WTC11 (cell line): ENCODE data around the gene CXCL11. TPM values are rescaled to one million over a fixed set of nuclear protein-coding genes. Genes with fewer than 3 reads are reported as not detected.
"Not testable (repeated sequence)": the region's sequence is repeated elsewhere in the genome, so short reads cannot be mapped to it uniquely, and the experiment has no call there.

Experiments
- ATAC-seq: fragments of 200-7000 bp; cut with Tn5 transposase; 2 replicates; pipeline ENCODE4 v1.10.0; 2021; ENCODE audit warnings: mild to moderate bottlenecking, moderate library complexity
- CTCF ChIA-PET: fragments of 300-600 bp; sonication (Branson Sonifier 250); formaldehyde crosslinking; loops from one replicate; lab custom pipeline; 2021; ENCODE audit warnings: antibody characterized with exemption; lab: Charles Lee
- POLR2A ChIA-PET: fragments of 350-600 bp; sonication (Branson Sonifier 250); formaldehyde crosslinking; loops from one replicate; lab custom pipeline; 2021; ENCODE audit warnings: antibody characterized with exemption; lab: Charles Lee
- DNase-seq: peaks from one replicate; pipeline ENCODE4 v3.0.0; 2021; ENCODE audit warnings: low spot score
- H3K27ac Mint-ChIP-seq: 2 replicates; pipeline ENCODE4 v1.8.0; 2021; ENCODE audit warnings: mixed read lengths
- H3K27me3 Mint-ChIP-seq: 2 replicates; pipeline ENCODE4 v1.8.0; 2021; ENCODE audit warnings: low read depth, mild to moderate bottlenecking, moderate library complexity, mixed read lengths
- H3K36me3 Mint-ChIP-seq: 2 replicates; pipeline ENCODE4 v1.8.0; 2021; ENCODE audit warnings: mixed read lengths
- H3K4me1 Mint-ChIP-seq: 2 replicates; pipeline ENCODE4 v1.8.0; 2022; ENCODE audit warnings: mixed read lengths
- H3K4me3 Mint-ChIP-seq: 2 replicates; pipeline ENCODE4 v1.8.0; 2021; ENCODE audit warnings: mild to moderate bottlenecking, moderate library complexity, mixed read lengths
- H3K9me3 Mint-ChIP-seq: 2 replicates; pipeline ENCODE4 v1.8.0; 2021; ENCODE audit warnings: mixed read lengths
- CREM ChIP-seq: sonication (generic); formaldehyde crosslinking; IDR thresholded peaks from 2 replicates; pipeline ENCODE4 v1.8.1; 2022; ENCODE audit warnings: mild to moderate bottlenecking, missing genetic modification reagents, moderate library complexity
- EMX1 ChIP-seq: fragments of 250-450 bp; sonication (Bioruptor Pico); IDR thresholded peaks from 2 replicates; pipeline ENCODE4 v1.8.0; 2021; ENCODE audit warnings: mild to moderate bottlenecking
- ESRRA ChIP-seq: sonication (generic); formaldehyde crosslinking; IDR thresholded peaks from 2 replicates; pipeline ENCODE4 v1.8.1; 2022; ENCODE audit warnings: mild to moderate bottlenecking, missing genetic modification reagents, borderline replicate concordance
- FOXK1 ChIP-seq: sonication (generic); formaldehyde crosslinking; IDR thresholded peaks from 2 replicates; pipeline ENCODE4 v1.8.0; 2022; ENCODE audit warnings: mild to moderate bottlenecking, moderate library complexity, missing genetic modification reagents
- FOXP1 ChIP-seq: sonication (generic); formaldehyde crosslinking; IDR thresholded peaks from 2 replicates; pipeline ENCODE4 v1.8.0; 2022; ENCODE audit warnings: missing genetic modification reagents, mild to moderate bottlenecking, moderate library complexity, borderline replicate concordance
- FOXP4 ChIP-seq: sonication (generic); formaldehyde crosslinking; IDR thresholded peaks from 2 replicates; pipeline ENCODE4 v1.8.0; 2022; ENCODE audit warnings: mild to moderate bottlenecking, missing genetic modification reagents
- GRHL2 ChIP-seq: fragments of 250-450 bp; sonication (Bioruptor Pico); IDR thresholded peaks from 2 replicates; pipeline ENCODE4 v1.8.0; 2022; ENCODE audit warnings: mild to moderate bottlenecking, moderate library complexity; ENCODE audit not compliant: insufficient replicate concordance, severe bottlenecking
- KAT7 ChIP-seq: sonication (generic); formaldehyde crosslinking; IDR thresholded peaks from 2 replicates; pipeline ENCODE4 v1.8.1; 2023; ENCODE audit warnings: missing genetic modification reagents, mild to moderate bottlenecking, borderline replicate concordance
- MLX ChIP-seq: sonication (generic); formaldehyde crosslinking; IDR thresholded peaks from 2 replicates; pipeline ENCODE4 v1.8.1; 2023; ENCODE audit warnings: mild to moderate bottlenecking, missing genetic modification reagents, moderate library complexity
- NFATC4 ChIP-seq: fragments of 250-450 bp; sonication (Bioruptor Pico); IDR thresholded peaks from 2 replicates; pipeline ENCODE4 v1.9.0; 2021; ENCODE audit warnings: mild to moderate bottlenecking
- NFE2L1 ChIP-seq: sonication (generic); formaldehyde crosslinking; IDR thresholded peaks from 2 replicates; pipeline ENCODE4 v1.8.1; 2023; ENCODE audit warnings: missing genetic modification reagents
- RELA ChIP-seq: sonication (generic); formaldehyde crosslinking; IDR thresholded peaks from 2 replicates; pipeline ENCODE4 v1.8.1; 2022; ENCODE audit warnings: missing genetic modification reagents, mild to moderate bottlenecking, borderline replicate concordance
- TEAD4 ChIP-seq: sonication (generic); formaldehyde crosslinking; IDR thresholded peaks from 2 replicates; pipeline ENCODE4 v1.8.0; 2022; ENCODE audit warnings: mild to moderate bottlenecking, missing genetic modification reagents
- TP53 ChIP-seq: sonication (generic); formaldehyde crosslinking; IDR thresholded peaks from 2 replicates; pipeline ENCODE4 v1.8.1; 2023; ENCODE audit warnings: mild to moderate bottlenecking, missing genetic modification reagents
- ZBTB21 ChIP-seq: sonication (generic); formaldehyde crosslinking; IDR thresholded peaks from 2 replicates; pipeline ENCODE4 v1.8.1; 2023; ENCODE audit warnings: mild to moderate bottlenecking, missing genetic modification reagents, borderline replicate concordance
- ZBTB43 ChIP-seq: sonication (generic); formaldehyde crosslinking; IDR thresholded peaks from 2 replicates; pipeline ENCODE4 v1.8.1; 2023; ENCODE audit warnings: mild to moderate bottlenecking, missing genetic modification reagents
- ZNF263 ChIP-seq: sonication (generic); formaldehyde crosslinking; IDR thresholded peaks from 2 replicates; pipeline ENCODE4 v1.8.1; 2022; ENCODE audit warnings: low read depth, mild to moderate bottlenecking, moderate library complexity, missing genetic modification reagents
- ZNF423 ChIP-seq: fragments of 250-450 bp; sonication (Bioruptor Pico); IDR thresholded peaks from 2 replicates; pipeline ENCODE4 v2.1.2; 2022; ENCODE audit warnings: mild to moderate bottlenecking, moderate library complexity
- ZNF425 ChIP-seq: fragments of 250-450 bp; sonication (Bioruptor Pico); conservative IDR thresholded peaks from 2 replicates; pipeline ENCODE4 v1.9.0; 2021; ENCODE audit warnings: mild to moderate bottlenecking
- total RNA-seq: library from RNA; stranded (reverse); gene quantifications from 3 replicates; pipeline ENCODE4 v1.2.3, GENCODE V29; 2021

Gene CXCL11
- total RNA-seq, 1 experiment from 2014 or later: 0.20 TPM

- no peaks in the 10 kb centered on the region for H3K36me3 Mint-ChIP-seq
- ChIA-PET POLR2A (interaction anchor here (0.6 kb wide), 1 partner anchor 22 kb away, joined by 3 read pairs; no protein-coding TSS in a partner anchor), CTCF (interaction anchor here (1.8 kb wide), 1 partner anchor 87 kb away, joined by 9 read pairs; no protein-coding TSS in a partner anchor)
- ATAC-seq (no peak), DNase-seq (no peak)
- no peak overlapping the region for H3K4me3 Mint-ChIP-seq
- H3K9me3 Mint-ChIP-seq: no peaks in the 10 kb centered on the region
- no peak overlapping the region for H3K27ac Mint-ChIP-seq
- TF ChIP-seq RELA (CRISPR knock-in tag) (no peak), ZNF425 (CRISPR knock-in tag) (no peak), ZBTB43 (no peak), ZBTB21 (CRISPR knock-in tag) (no peak), ESRRA (CRISPR knock-in tag) (no peak), ZNF263 (CRISPR knock-in tag) (no peak), GRHL2 (no peak), FOXP1 (CRISPR knock-in tag) (no peak), MLX (CRISPR knock-in tag) (no peak)
- peaks cover 4% of the 10 kb centered on the region for H3K27me3 Mint-ChIP-seq
- no peaks in the 10 kb centered on the region for H3K4me1 Mint-ChIP-seq
Observed at GRCh38 chr4:76000279-76000678, 35.6 kb downstream of the CXCL11 start.

GRCh38 chr4:75998525-75999147 lies 37.2 kb downstream of the CXCL11 start:
- H3K36me3 Mint-ChIP-seq, H3K4me3 Mint-ChIP-seq, H3K27me3 Mint-ChIP-seq, H3K9me3 Mint-ChIP-seq, POLR2A ChIA-PET, H3K4me1 Mint-ChIP-seq, H3K27ac Mint-ChIP-seq, CTCF ChIA-PET, DNase-seq, ATAC-seq: not testable (repeated sequence)

GRCh38 chr4:75997946-75998345 lies 37.9 kb downstream of the CXCL11 start:
- TF ChIP-seq CREM (CRISPR knock-in tag) (no peak), TEAD4 (CRISPR knock-in tag) (no peak), ZNF423 (CRISPR knock-in tag) (no peak)
- ChIA-PET CTCF (no interaction called here), POLR2A (no interaction called here)
- Mint-ChIP-seq H3K36me3 (no peaks in the 10 kb centered on the region), H3K27ac (no peak overlapping the region), H3K27me3 (peaks cover 6% of the 10 kb centered on the region), H3K9me3 (no peaks in the 10 kb centered on the region), H3K4me1 (no peaks in the 10 kb centered on the region), H3K4me3 (no peak overlapping the region)
- ATAC-seq: no peak
- no peak for DNase-seq

- peaks cover 9% of the 10 kb centered on the region for H3K27me3 Mint-ChIP-seq
- CTCF ChIA-PET: interaction anchor here (0.8 to 3.1 kb wide), 9 partner anchors 42 to 381 kb away, joined by 3 to 53 read pairs (median 7); partner anchors contain the start of gene ART3
- no peaks in the 10 kb centered on the region for H3K4me1 Mint-ChIP-seq
- ATAC-seq: no peak
- DNase-seq: no peak
- H3K9me3 Mint-ChIP-seq: no peaks in the 10 kb centered on the region
- no peak overlapping the region for H3K4me3 Mint-ChIP-seq
- POLR2A ChIA-PET: interaction anchor here (0.5 kb wide), 1 partner anchor 36 kb away, joined by 3 read pairs; no protein-coding TSS in a partner anchor
- no peak overlapping the region for H3K27ac Mint-ChIP-seq
- no peaks in the 10 kb centered on the region for H3K36me3 Mint-ChIP-seq
- TF ChIP-seq EMX1 (CRISPR knock-in tag): no peak
- no peak for TF ChIP-seq NFE2L1
- TF ChIP-seq FOXK1: no peak
- no peak for TF ChIP-seq KAT7 (CRISPR knock-in tag)
- TF ChIP-seq ZBTB43: no peak
- no peak for TF ChIP-seq NFATC4 (CRISPR knock-in tag)
- TF ChIP-seq ZNF425 (CRISPR knock-in tag): no peak
- no peak for TF ChIP-seq FOXP4 (CRISPR knock-in tag)
- TF ChIP-seq TP53 (CRISPR knock-in tag): no peak
- no peak for TF ChIP-seq RELA (CRISPR knock-in tag)
Observed at GRCh38 chr4:75997081-75997480, 38.8 kb downstream of the CXCL11 start.
